OCI-LY1 (cell line): Measurements from ENCODE around the gene GFRA4.

Source experiments
- H2AFZ ChIP-seq: fragments of 200-600 bp; sonication (generic), shearing (Covaris generic); 2 replicates; pipeline ENCODE4 v1.6.0; 2014; ENCODE audit warnings: antibody characterized with exemption, mild to moderate bottlenecking, low read length
- H3F3A ChIP-seq: fragments of 200-600 bp; sonication (generic), shearing (Covaris generic); 2 replicates; pipeline ENCODE4 v1.6.0; 2014; ENCODE audit warnings: mild to moderate bottlenecking, antibody characterized with exemption, low read length, moderate library complexity; ENCODE audit not compliant: insufficient read depth
- H3K27ac ChIP-seq: fragments of 200-600 bp; sonication (generic); 2 replicates; pipeline ENCODE4 v1.5.1; 2014; ENCODE audit warnings: low read length, mixed run types, mild to moderate bottlenecking, low read depth; ENCODE audit not compliant: poor library complexity, severe bottlenecking
- H3K27me3 ChIP-seq: fragments of 200-600 bp; sonication (generic); 2 replicates; pipeline ENCODE4 v1.6.0; 2014; ENCODE audit warnings: antibody characterized with exemption, mild to moderate bottlenecking, low read length, moderate library complexity; ENCODE audit not compliant: insufficient read depth
- H3K36me3 ChIP-seq: fragments of 200-600 bp; sonication (generic); 2 replicates; pipeline ENCODE4 v1.6.1; 2014; ENCODE audit warnings: mild to moderate bottlenecking, antibody characterized with exemption, low read length, moderate library complexity, mixed read lengths; ENCODE audit not compliant: insufficient read depth
- H3K4me1 ChIP-seq: fragments of 200-600 bp; sonication (generic); 2 replicates; pipeline ENCODE4 v1.5.1; 2014; ENCODE audit warnings: mild to moderate bottlenecking, low read length, moderate library complexity; ENCODE audit not compliant: insufficient read depth, severe bottlenecking
- H3K4me2 ChIP-seq: fragments of 200-600 bp; sonication (generic), shearing (Covaris generic); 2 replicates; pipeline ENCODE4 v1.6.1; 2014; ENCODE audit warnings: low read length
- H3K4me3 ChIP-seq: fragments of 200-600 bp; sonication (generic); 2 replicates; pipeline ENCODE4 v1.5.1; 2014; ENCODE audit warnings: low read length, low read depth, mild to moderate bottlenecking, mixed read lengths; ENCODE audit not compliant: poor library complexity, severe bottlenecking
- H3K79me2 ChIP-seq: fragments of 200-600 bp; shearing (Covaris generic); 2 replicates; pipeline ENCODE4 v1.6.1; 2016; ENCODE audit warnings: mixed run types, low read length, mixed read lengths; ENCODE audit not compliant: insufficient read depth
- H3K9ac ChIP-seq: fragments of 200-600 bp; sonication (generic), shearing (Covaris generic); 2 replicates; pipeline ENCODE4 v1.6.1; 2014; ENCODE audit warnings: mild to moderate bottlenecking, low read length, mixed read lengths
- H3K9me2 ChIP-seq: fragments of 200-600 bp; sonication (generic), shearing (Covaris generic); 2 replicates; pipeline ENCODE4 v1.6.1; 2014; ENCODE audit warnings: low read depth, mild to moderate bottlenecking, low read length, mixed read lengths
- H3K9me3 ChIP-seq: fragments of 200-600 bp; shearing (Covaris generic); 2 replicates; pipeline ENCODE4 v1.6.1; 2014; ENCODE audit warnings: low read length, mixed read lengths
- H4K20me1 ChIP-seq: fragments of 200-600 bp; sonication (generic), shearing (Covaris generic); 2 replicates; pipeline ENCODE4 v1.6.0; 2016; ENCODE audit warnings: mild to moderate bottlenecking, low read length; ENCODE audit not compliant: insufficient read depth
- CTCF ChIP-seq: fragments of 200-600 bp; sonication (generic), shearing (Covaris generic); IDR thresholded peaks from 2 replicates; pipeline ENCODE4 v1.5.1; 2017; ENCODE audit warnings: mild to moderate bottlenecking, antibody characterized with exemption, low read length, moderate library complexity, mixed read lengths
- EZH2 ChIP-seq: fragments of 200-600 bp; sonication (generic), shearing (Covaris generic); IDR thresholded peaks from 2 replicates; pipeline ENCODE4 v1.8.0; 2017; ENCODE audit warnings: borderline replicate concordance, mixed run types, mild to moderate bottlenecking, antibody characterized with exemption, low read length, moderate library complexity, mixed read lengths

The GFRA4 gene

GRCh38 chr20:3655131-3655405 is 8.1 kb downstream of the GFRA4 start:
- Histone ChIP-seq H3K27ac (no peak overlapping the region), H3K9me3 (no peaks in the 10 kb centered on the region), H2AFZ (no peak overlapping the region), H3K4me2 (no peak overlapping the region), H3K9ac (no peak overlapping the region), H3K27me3 (no peaks in the 10 kb centered on the region), H3K4me3 (no peak overlapping the region), H3F3A (no peaks in the 10 kb centered on the region), H4K20me1 (no peaks in the 10 kb centered on the region), H3K79me2 (no peaks in the 10 kb centered on the region), H3K36me3 (no peaks in the 10 kb centered on the region), H3K4me1 (peaks cover 29% of the 10 kb centered on the region), H3K9me2 (no peaks in the 10 kb centered on the region)
- TF ChIP-seq CTCF: no peak
- no peak for TF ChIP-seq EZH2

GRCh38 chr20:3654326-3655130 is 8.7 kb downstream of the GFRA4 start:
- Histone ChIP-seq H3K79me2 (no peaks in the 10 kb centered on the region), H3K36me3 (no peaks in the 10 kb centered on the region), H3K4me2 (no peak overlapping the region), H3F3A (no peaks in the 10 kb centered on the region), H3K9me3 (no peaks in the 10 kb centered on the region), H3K4me1 (peaks cover 29% of the 10 kb centered on the region), H4K20me1 (no peaks in the 10 kb centered on the region), H3K9me2 (no peaks in the 10 kb centered on the region), H3K9ac (no peak overlapping the region), H3K27ac (no peak overlapping the region), H2AFZ (no peak overlapping the region), H3K27me3 (no peaks in the 10 kb centered on the region), H3K4me3 (no peak overlapping the region)
- TF ChIP-seq CTCF: no peak
- no peak for TF ChIP-seq EZH2

GRCh38 chr20:3653921-3654320 is 9.3 kb downstream of the GFRA4 start:
- peaks cover 29% of the 10 kb centered on the region for H3K4me1 ChIP-seq

More at GRCh38 chr20:3653921-3654320, 9.3 kb downstream of the GFRA4 start:
- Histone ChIP-seq H3K9ac (no peak overlapping the region), H3K9me2 (no peaks in the 10 kb centered on the region), H3K4me2 (no peak overlapping the region), H3F3A (no peaks in the 10 kb centered on the region), H2AFZ (no peak overlapping the region), H3K27ac (no peak overlapping the region), H3K9me3 (no peaks in the 10 kb centered on the region), H3K27me3 (no peaks in the 10 kb centered on the region), H4K20me1 (no peaks in the 10 kb centered on the region), H3K79me2 (no peaks in the 10 kb centered on the region), H3K36me3 (no peaks in the 10 kb centered on the region), H3K4me3 (no peak overlapping the region)
- TF ChIP-seq CTCF: no peak
- TF ChIP-seq EZH2: no peak
